Colonic mucosa (tissue), 4 donors: ENCODE data around the gene SLFN11. TPM values are rescaled to one million over a fixed set of nuclear protein-coding genes. Genes with fewer than 3 reads are reported as not detected.

ENCODE experiments used
- DNase-seq: peaks from one replicate; pipeline ENCODE4 v3.0.0-alpha.2; 2020
- H3K27ac ChIP-seq: fragments of 200-600 bp; one replicate; pipeline ENCODE4 v1.8.0; 2021
- H3K27me3 ChIP-seq: fragments of 200-600 bp; one replicate; pipeline ENCODE4 v1.8.0; 2021
- H3K36me3 ChIP-seq: fragments of 200-600 bp; one replicate; pipeline ENCODE4 v1.8.0; 2021
- H3K4me1 ChIP-seq: fragments of 200-600 bp; one replicate; pipeline ENCODE4 v1.8.0; 2021; ENCODE audit warnings: mild to moderate bottlenecking
- H3K4me3 ChIP-seq: fragments of 200-600 bp; one replicate; pipeline ENCODE4 v1.8.0; 2021
- H3K9ac ChIP-seq, 2 donors: one replicate each; pipeline ENCODE4 v1.7.0; 2013; ENCODE audit warnings: control low read depth in 2 of 2, low read depth in 2 of 2, low read length in 2 of 2
- H3K9me3 ChIP-seq: fragments of 200-600 bp; one replicate; pipeline ENCODE4 v1.8.0; 2021
- intact Hi-C: fragments of 100-400 bp; cut with DNase I; formaldehyde crosslinking; loops from one replicate; pipeline ENCODE4 v1.14.1; 2022
- total RNA-seq, 2 donors: library from RNA; stranded (reverse); fragmentation: NEBNext Ultra II Directional in 1 of 2; extraction: Animal tissue kit (Norgen Biotek cat#: 25700) in 1 of 2; gene quantifications; one replicate each; pipeline ENCODE4 v1.2.1, GENCODE V29; 2021
- TF ChIP-seq, protein P1 (sequence below): fragments of 200-600 bp; IDR thresholded peaks from one replicate; pipeline ENCODE4 v1.8.0; 2022; ENCODE audit warnings: antibody characterized with exemption, mild to moderate bottlenecking
- donor health status: healthy.
- donor health status: DM: no; HTN: no; CAD: no.
- donor health status: DM: no; HTN: no; CAD: no.

The SLFN11 gene
- total RNA-seq, 2 donors from 2014 or later = 3.6 to 9.1 TPM

DNA sequence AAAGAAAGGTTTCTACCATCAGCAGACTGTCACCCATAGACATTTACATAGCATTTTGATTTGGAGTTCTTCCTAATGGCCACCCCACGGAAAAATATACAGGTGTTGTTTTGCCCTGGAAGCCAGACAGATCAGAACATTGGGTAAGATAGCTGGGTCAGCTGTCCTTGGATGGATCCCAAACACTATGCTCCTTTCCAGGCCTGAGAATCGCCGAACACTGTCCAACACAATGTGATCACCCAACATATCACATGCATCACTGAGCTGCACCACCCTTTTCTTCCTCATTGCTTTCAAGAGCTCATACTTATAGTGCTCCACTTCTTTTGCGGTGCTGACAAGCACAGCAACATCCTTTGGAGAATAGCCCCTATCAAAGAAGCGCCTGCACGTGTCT, 21.1 kb downstream of the SLFN11 start:
- H3K4me1 ChIP-seq = no peaks in the 10 kb centered on the region
- no peak overlapping the region for H3K27ac ChIP-seq
- no peaks in the 10 kb centered on the region for H3K27me3 ChIP-seq
- DNase-seq = no peak
- TF ChIP-seq, protein P1, sequence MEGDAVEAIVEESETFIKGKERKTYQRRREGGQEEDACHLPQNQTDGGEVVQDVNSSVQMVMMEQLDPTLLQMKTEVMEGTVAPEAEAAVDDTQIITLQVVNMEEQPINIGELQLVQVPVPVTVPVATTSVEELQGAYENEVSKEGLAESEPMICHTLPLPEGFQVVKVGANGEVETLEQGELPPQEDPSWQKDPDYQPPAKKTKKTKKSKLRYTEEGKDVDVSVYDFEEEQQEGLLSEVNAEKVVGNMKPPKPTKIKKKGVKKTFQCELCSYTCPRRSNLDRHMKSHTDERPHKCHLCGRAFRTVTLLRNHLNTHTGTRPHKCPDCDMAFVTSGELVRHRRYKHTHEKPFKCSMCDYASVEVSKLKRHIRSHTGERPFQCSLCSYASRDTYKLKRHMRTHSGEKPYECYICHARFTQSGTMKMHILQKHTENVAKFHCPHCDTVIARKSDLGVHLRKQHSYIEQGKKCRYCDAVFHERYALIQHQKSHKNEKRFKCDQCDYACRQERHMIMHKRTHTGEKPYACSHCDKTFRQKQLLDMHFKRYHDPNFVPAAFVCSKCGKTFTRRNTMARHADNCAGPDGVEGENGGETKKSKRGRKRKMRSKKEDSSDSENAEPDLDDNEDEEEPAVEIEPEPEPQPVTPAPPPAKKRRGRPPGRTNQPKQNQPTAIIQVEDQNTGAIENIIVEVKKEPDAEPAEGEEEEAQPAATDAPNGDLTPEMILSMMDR = no peak
- H3K9me3 ChIP-seq = no peaks in the 10 kb centered on the region
- no peak overlapping the region for H3K4me3 ChIP-seq
- intact Hi-C loops = no loop called here
- H3K36me3 ChIP-seq = no peaks in the 10 kb centered on the region
- no peak overlapping the region for H3K9ac ChIP-seq

DNA sequence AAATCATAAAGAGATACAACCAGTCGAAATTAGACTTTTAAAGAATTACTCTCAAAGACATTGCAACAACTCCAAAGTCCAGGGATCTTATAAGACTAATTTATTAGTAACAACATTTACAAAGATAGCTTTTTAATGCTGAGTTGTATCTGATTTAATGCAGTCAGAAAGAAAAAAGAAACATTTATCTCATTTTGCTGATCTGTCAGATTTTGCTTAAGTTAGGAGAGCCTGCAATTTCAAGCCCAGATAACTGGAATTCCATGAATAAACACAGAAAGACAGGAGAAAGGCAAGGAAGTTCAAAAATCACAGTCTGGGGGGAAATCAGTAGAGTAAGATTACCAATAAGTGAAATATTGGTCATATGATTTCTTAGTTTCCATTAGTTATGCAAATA, 22.9 kb downstream of the SLFN11 start:
- TF ChIP-seq, protein P1 = no peak
- Histone ChIP-seq H3K4me3 (no peak overlapping the region), H3K27ac (no peak overlapping the region), H3K9me3 (no peaks in the 10 kb centered on the region), H3K9ac (no peak overlapping the region), H3K36me3 (no peaks in the 10 kb centered on the region), H3K27me3 (peaks cover under 1% of the 10 kb centered on the region), H3K4me1 (no peaks in the 10 kb centered on the region)
- DNase-seq = no peak
- intact Hi-C loops = no loop called here

DNA sequence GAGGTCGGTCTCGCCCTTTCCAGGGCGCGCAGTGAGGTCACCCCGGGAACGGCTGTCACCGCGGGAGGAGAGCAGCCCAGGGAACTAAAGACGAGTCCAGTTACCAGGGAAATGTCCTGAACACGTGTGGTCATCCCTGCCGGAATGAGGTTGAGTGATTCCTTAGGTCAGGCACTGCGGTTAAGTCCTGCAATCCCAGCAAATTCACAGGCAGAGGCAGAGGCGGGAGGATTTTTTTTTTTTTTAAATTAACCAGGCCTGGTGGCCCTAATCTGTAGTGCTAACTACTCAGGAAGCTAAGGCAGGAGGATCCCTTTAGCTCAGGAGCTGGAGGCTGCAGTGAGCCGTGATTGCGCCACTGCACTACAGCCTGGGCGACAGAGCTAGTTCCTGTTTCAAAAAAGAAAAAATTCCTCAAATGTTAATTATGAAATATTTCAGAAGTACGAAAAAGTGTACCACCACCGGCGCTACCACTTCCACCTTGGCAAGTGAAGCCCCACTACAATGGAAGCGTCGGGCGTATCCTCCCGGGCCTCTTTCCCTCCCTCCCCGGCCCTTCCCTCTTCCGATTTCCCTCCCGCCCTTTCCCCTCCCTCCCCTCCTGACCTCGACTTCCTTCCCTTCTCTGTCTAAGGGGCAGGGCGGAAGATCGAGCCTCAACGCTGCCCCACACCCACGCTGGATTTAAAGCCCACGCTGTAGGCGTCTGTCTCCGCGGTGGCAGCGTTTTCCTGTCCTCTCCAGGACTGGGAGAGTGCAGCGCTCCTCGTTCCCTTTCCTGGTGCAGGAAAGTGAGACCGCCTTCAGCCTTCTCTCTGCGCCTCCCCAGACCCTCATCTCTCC, 27.3 kb downstream of the SLFN11 start:
- intact Hi-C loops = no loop called here
- peaks cover 4% of the 10 kb centered on the region for H3K27me3 ChIP-seq
- H3K9ac ChIP-seq = peak overlapping the region; percentile 24 to 29
- TF ChIP-seq, protein P1 = no peak
- no peaks in the 10 kb centered on the region for H3K4me1 ChIP-seq
- H3K9me3 ChIP-seq = no peaks in the 10 kb centered on the region
- peak overlapping the region; percentile 53 for H3K27ac ChIP-seq
- peak overlapping the region; percentile 24 for H3K4me3 ChIP-seq
- H3K36me3 ChIP-seq = no peaks in the 10 kb centered on the region
- DNase-seq = peak; percentile 62

DNA sequence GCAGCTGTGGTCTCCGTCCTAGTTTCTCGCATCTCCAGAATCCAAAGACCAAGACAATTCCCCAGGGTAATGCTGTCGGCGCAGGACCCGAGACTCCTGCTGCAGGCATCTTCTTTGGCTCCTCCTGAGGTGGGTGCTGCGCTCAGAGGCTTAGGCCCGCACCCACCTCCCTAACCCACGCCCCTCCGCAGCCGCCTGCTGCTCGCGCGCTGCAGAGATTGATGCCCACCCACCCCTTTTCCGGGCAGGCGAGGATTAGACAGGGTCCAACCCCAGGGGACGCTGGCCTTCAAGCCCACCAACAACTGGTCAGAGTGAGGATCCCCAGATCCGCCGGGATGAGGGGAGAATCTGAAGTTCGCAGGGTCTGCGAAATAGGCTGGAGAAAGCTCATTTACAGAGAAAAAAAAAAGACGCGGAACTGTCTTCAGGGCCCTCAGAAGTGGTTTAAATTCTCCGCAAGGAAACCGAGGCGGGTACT, 27.9 kb downstream of the SLFN11 start:
- H3K36me3 ChIP-seq = no peaks in the 10 kb centered on the region

DNA sequence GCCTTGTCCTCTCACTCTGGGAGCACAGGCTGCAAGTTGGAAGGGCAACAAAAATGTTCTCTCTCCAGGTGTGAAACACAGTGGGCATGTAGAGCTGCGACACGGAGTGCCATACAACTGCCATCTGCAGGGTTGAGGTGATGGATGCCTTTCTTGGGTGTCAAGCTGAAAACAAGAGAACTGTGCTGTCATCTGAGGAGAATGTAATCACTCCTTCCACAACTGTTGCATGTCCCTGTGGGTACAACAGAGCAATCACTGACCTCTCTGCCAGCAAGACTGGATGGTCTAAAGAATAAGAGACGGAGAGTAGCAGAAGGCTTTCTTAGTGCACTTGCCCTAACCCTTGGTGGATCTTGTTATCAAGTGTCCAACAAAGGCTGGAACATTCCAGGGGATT, 29.2 kb downstream of the SLFN11 start:
- no peaks in the 10 kb centered on the region for H3K9me3 ChIP-seq
- no peak overlapping the region for H3K9ac ChIP-seq
- intact Hi-C loops = no loop called here
- no peaks in the 10 kb centered on the region for H3K36me3 ChIP-seq
- H3K4me3 ChIP-seq = no peak overlapping the region
- no peak overlapping the region for H3K27ac ChIP-seq
- no peak for DNase-seq
- no peaks in the 10 kb centered on the region for H3K4me1 ChIP-seq
- peaks cover 4% of the 10 kb centered on the region for H3K27me3 ChIP-seq
- TF ChIP-seq, protein P1 = no peak

More for the DNA sequence above, 27.9 kb downstream of the SLFN11 start:
- H3K4me3 ChIP-seq = peak overlapping the region; percentile 24
- H3K27me3 ChIP-seq = peaks cover 4% of the 10 kb centered on the region
- DNase-seq = no peak
- peak overlapping the region; percentile 24 to 29 for H3K9ac ChIP-seq
- no peaks in the 10 kb centered on the region for H3K4me1 ChIP-seq
- TF ChIP-seq, protein P1 = no peak
- intact Hi-C loops = no loop called here
- H3K9me3 ChIP-seq = no peaks in the 10 kb centered on the region
- peak overlapping the region; percentile 53 for H3K27ac ChIP-seq
